Spinal cord (tissue), 10 donors: ENCODE measurements around the gene UVRAG. TPM values are rescaled to one million over a fixed set of nuclear protein-coding genes. Genes with fewer than 3 reads are reported as not detected.
A peak's percentile ranks its signal among the peaks of the same experiment; 100 is the strongest.

Source experiments
- DNase-seq, 6 donors: peaks; one replicate each; pipeline versions ENCODE4 v3.0.0 to v3.0.0-alpha.2; 2013 to 2015; ENCODE audit warnings: low spot score in 6 of 6, low read depth in 4 of 6
- H3K27ac ChIP-seq: one replicate; pipeline ENCODE4 v1.5.1; 2013; ENCODE audit warnings: low read depth, low read length, control low read depth
- H3K27me3 ChIP-seq: one replicate; pipeline ENCODE4 v1.6.1; 2013; ENCODE audit warnings: low read length; ENCODE audit not compliant: control insufficient read depth, insufficient read depth
- H3K36me3 ChIP-seq: one replicate; pipeline ENCODE4 v1.6.1; 2013; ENCODE audit warnings: low read length; ENCODE audit not compliant: control insufficient read depth, insufficient read depth
- H3K4me1 ChIP-seq: one replicate; pipeline ENCODE4 v1.6.1; 2013; ENCODE audit warnings: low read length; ENCODE audit not compliant: control insufficient read depth, insufficient read depth
- H3K4me3 ChIP-seq: one replicate; pipeline ENCODE4 v1.5.1; 2013; ENCODE audit warnings: low read depth, low read length, control low read depth
- H3K9me3 ChIP-seq: one replicate; pipeline ENCODE4 v1.6.1; 2013; ENCODE audit warnings: low read length; ENCODE audit not compliant: control insufficient read depth, insufficient read depth
- WGBS: methylation state at CpG from one replicate; pipeline ENCODE4 v1.1.5; 2013; ENCODE audit warnings: missing lambda C conversion rate; ENCODE audit not compliant: insufficient coverage; 5-methylcytosine and 5-hydroxymethylcytosine counted together
- polyA plus RNA-seq, 2 donors: library from polyadenylated mRNA; unstranded; fragments of 120-200 nt; gene quantifications; one replicate each; pipeline ENCODE4 v1.2.1, GENCODE V29; 2013; ENCODE audit not compliant: insufficient read length in 2 of 2
- total RNA-seq, 2 donors: library from RNA; depleted of rRNA in 1 of 2; stranded (reverse); fragments of 120-200 nt in 1 of 2; fragments of >200 nt in 1 of 2; gene quantifications; one replicate each; pipeline versions ENCODE4 v1.2.3 to v1.2.4, GENCODE V29; 2013 to 2014
- donor health status: healthy.

The UVRAG gene
- total and polyA plus RNA-seq, 4 donors = 17.8 to 40.8 (median 22.3) TPM

DNA sequence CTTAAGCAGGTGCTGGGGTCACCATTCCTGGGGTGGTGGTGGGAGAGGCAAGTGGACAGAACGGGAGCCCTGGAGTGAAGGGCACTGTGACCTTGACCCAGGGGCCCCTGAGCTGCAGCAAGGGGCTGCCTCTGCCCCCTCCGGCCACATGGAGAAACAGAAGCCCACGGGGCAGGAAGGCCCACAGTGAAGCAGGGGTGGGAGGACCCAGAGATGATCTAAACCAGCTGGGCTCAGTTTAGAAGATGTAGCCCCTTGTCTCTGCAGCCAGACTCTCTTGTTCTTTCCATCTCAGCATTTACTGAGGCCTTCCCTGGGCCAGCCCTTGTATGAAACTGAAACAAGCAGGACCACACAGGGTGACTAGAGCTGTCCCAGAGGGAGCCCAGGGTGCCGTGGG is 360.8 kb downstream of the UVRAG start:
- no peak for DNase-seq
- Histone ChIP-seq H3K9me3 (no peaks in the 10 kb centered on the region), H3K4me3 (no peak overlapping the region), H3K27ac (no peak overlapping the region), H3K36me3 (no peaks in the 10 kb centered on the region), H3K4me1 (peaks cover 8% of the 10 kb centered on the region), H3K27me3 (no peaks in the 10 kb centered on the region)
- WGBS = 70% methylated on average over 4 of the region's 4 CpGs

- 79% methylated on average over 9 of the region's 9 CpGs for WGBS
- no peak overlapping the region for H3K27ac ChIP-seq
- peaks cover 10% of the 10 kb centered on the region for H3K4me1 ChIP-seq
- no peak overlapping the region for H3K4me3 ChIP-seq
- H3K27me3 ChIP-seq = no peaks in the 10 kb centered on the region
- no peaks in the 10 kb centered on the region for H3K9me3 ChIP-seq
- no peaks in the 10 kb centered on the region for H3K36me3 ChIP-seq
- DNase-seq = no peak
Measured at GRCh38 chr11:76176463-76176862, 361.5 kb downstream of the UVRAG start.

GRCh38 chr11:76177250-76177686 is 362.3 kb downstream of the UVRAG start:
- Histone ChIP-seq H3K27me3 (no peaks in the 10 kb centered on the region), H3K36me3 (no peaks in the 10 kb centered on the region)

GRCh38 chr11:76179147-76179546 is 364.1 kb downstream of the UVRAG start:
- Histone ChIP-seq H3K27me3 (no peaks in the 10 kb centered on the region), H3K36me3 (no peaks in the 10 kb centered on the region), H3K9me3 (no peaks in the 10 kb centered on the region), H3K4me1 (peaks cover 4% of the 10 kb centered on the region), H3K27ac (no peak overlapping the region), H3K4me3 (no peak overlapping the region)
- DNase-seq = no peak
- WGBS = 83% methylated on average over 13 of the region's 13 CpGs

More at GRCh38 chr11:76177250-76177686, 362.3 kb downstream of the UVRAG start:
- Histone ChIP-seq H3K27ac (no peak overlapping the region), H3K4me3 (no peak overlapping the region), H3K4me1 (peaks cover 9% of the 10 kb centered on the region), H3K9me3 (no peaks in the 10 kb centered on the region)
- WGBS = 90% methylated on average over 2 of the region's 6 CpGs
- no peak for DNase-seq

GRCh38 chr11:76181371-76181770 is 366.4 kb downstream of the UVRAG start:
- 48% methylated on average over 7 of the region's 15 CpGs for WGBS
- Histone ChIP-seq H3K9me3 (no peaks in the 10 kb centered on the region), H3K4me3 (no peak overlapping the region), H3K4me1 (peaks cover 17% of the 10 kb centered on the region), H3K27ac (no peak overlapping the region), H3K27me3 (no peaks in the 10 kb centered on the region), H3K36me3 (no peaks in the 10 kb centered on the region)
- peak in 1 of 6 donors; percentile 79 for DNase-seq

DNA sequence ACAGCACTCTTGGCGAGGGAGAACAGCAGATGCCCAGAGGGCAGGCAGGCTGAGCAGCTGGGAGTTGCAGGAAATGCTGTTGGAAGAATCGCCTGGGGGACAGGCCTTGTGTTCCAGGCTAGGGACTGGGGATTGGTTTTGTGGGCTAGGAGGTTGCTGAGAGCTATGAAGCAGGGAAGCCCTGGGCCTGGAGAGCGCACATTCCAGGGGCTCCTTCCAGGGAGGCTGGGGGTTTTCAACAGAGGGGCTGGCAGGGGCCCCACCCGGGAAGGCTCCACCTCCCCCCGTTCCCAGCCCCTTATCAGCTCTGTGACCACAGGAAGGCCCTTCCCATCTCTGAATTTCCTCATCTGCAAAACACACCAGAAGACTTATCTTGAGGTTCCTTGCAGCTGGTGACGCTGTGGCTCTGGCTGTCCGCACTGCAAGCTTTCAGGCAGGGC is 369.6 kb downstream of the UVRAG start:
- Histone ChIP-seq H3K4me1 (peaks cover 25% of the 10 kb centered on the region), H3K4me3 (no peak overlapping the region), H3K27ac (no peak overlapping the region), H3K36me3 (no peaks in the 10 kb centered on the region), H3K9me3 (no peaks in the 10 kb centered on the region), H3K27me3 (no peaks in the 10 kb centered on the region)
- DNase-seq = peak in 1 of 6 donors; percentile 7
- 65% methylated on average over 6 of the region's 7 CpGs for WGBS

DNA sequence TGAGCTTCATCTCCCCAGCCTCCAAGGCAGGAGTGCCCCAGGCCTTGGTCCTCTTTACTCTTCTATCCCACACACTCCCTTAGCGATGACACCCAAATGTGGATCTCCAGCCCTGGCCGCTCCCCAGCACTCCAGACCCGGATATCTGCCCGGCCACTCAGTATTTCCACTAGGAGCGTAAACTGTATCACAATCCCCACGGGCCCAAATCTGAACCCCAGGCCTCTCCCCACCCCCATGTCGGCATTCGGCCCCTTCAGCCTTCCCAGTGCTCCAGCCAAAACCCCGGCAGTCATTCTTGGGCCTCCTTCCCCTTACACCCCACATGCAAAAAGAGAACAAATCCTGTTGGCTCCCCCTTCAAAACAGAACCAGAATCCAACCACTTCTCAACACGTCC is 370.5 kb downstream of the UVRAG start:
- 81% methylated on average over 10 of the region's 10 CpGs for WGBS

DNA sequence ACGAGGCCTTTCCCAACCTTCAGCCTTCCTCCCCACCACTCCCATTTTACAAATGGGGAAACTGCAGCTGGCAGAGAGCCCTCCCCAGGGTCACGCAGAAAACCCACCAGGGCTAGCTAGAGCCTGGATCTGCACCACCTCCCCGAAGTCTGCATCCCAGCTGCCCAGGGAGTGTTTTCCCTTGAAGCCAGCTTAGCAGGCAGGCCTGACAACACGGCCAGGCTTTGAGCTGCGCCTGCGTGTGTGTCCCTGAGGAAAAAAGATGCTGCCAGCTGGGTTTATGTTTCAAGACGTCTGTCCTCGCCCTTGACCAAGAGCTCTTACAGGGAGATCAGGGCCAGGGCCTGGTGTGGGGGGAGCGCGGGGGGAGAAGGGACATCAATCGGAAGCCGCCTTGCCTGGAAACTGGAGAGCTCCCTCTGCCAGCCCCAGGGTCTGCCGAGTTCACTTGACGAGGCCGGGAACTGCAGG is 371.0 kb downstream of the UVRAG start:
- Histone ChIP-seq H3K27me3 (no peaks in the 10 kb centered on the region), H3K4me3 (no peak overlapping the region), H3K36me3 (no peaks in the 10 kb centered on the region), H3K4me1 (peaks cover 27% of the 10 kb centered on the region), H3K9me3 (no peaks in the 10 kb centered on the region), H3K27ac (no peak overlapping the region)
- peak in 2 of 6 donors; percentile 63 to 71 for DNase-seq
- WGBS = 23% methylated on average over 8 of the region's 15 CpGs

More for the DNA sequence above, 370.5 kb downstream of the UVRAG start:
- no peak for DNase-seq
- Histone ChIP-seq H3K4me1 (peaks cover 28% of the 10 kb centered on the region), H3K27ac (no peak overlapping the region), H3K36me3 (no peaks in the 10 kb centered on the region), H3K9me3 (no peaks in the 10 kb centered on the region), H3K27me3 (no peaks in the 10 kb centered on the region), H3K4me3 (no peak overlapping the region)

GRCh38 chr11:76186776-76187279 is 371.8 kb downstream of the UVRAG start:
- Histone ChIP-seq H3K4me1 (peaks cover 27% of the 10 kb centered on the region), H3K27me3 (no peaks in the 10 kb centered on the region), H3K4me3 (no peak overlapping the region), H3K9me3 (no peaks in the 10 kb centered on the region), H3K36me3 (no peaks in the 10 kb centered on the region), H3K27ac (no peak overlapping the region)
- no peak for DNase-seq
- 87% methylated on average over 16 of the region's 21 CpGs for WGBS

DNA sequence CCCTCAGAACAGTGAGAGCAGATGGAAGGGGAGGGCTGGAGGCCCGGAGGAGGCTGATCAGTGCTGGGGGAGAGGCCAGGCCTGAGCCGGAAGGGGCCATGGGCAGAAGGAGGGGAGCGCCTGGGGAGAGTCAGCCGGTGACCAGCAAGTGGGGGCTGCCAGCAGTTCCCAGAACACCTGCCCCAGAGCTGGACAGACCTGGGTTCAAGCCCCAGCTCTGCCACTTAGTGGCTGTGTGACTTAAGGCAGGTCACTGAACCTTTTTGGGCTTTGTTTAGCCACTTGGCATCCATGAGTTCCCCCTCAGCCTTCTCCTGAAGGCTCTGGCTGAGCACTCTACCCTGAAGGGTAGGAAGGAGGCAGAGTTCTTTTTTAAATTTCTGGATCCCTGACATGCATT is 373.9 kb downstream of the UVRAG start:
- H3K4me1 ChIP-seq = peaks cover 27% of the 10 kb centered on the region

More for the DNA sequence above, 373.9 kb downstream of the UVRAG start:
- no peak overlapping the region for H3K27ac ChIP-seq
- H3K36me3 ChIP-seq = peaks cover 6% of the 10 kb centered on the region
- H3K9me3 ChIP-seq = no peaks in the 10 kb centered on the region
- no peak overlapping the region for H3K4me3 ChIP-seq
- WGBS = 81% methylated on average over 4 of the region's 4 CpGs
- DNase-seq = no peak
- no peaks in the 10 kb centered on the region for H3K27me3 ChIP-seq
